Tibial nerve (tissue), 3 donors: ENCODE data around the gene GBE1.

Experiments used
- POLR2A ChIP-seq, 2 donors: fragments of 450-650 bp; IDR thresholded peaks; one replicate each; pipeline ENCODE4 v1.6.1; 2017; ENCODE audit warnings: antibody characterized with exemption in 2 of 2, mild to moderate bottlenecking in 2 of 2, moderate library complexity in 2 of 2
- TF ChIP-seq, protein P1 (sequence below), 5 experiments: fragments of 200-600 bp in 3 of 5; fragments of 450-650 bp in 2 of 5; sonication (generic) in 3 of 5; IDR thresholded peaks; one replicate each; pipeline ENCODE4 v1.5.1; 2016 to 2019; ENCODE audit warnings: antibody characterized with exemption in 5 of 5, mild to moderate bottlenecking in 3 of 5, moderate library complexity in 2 of 5

DNA sequence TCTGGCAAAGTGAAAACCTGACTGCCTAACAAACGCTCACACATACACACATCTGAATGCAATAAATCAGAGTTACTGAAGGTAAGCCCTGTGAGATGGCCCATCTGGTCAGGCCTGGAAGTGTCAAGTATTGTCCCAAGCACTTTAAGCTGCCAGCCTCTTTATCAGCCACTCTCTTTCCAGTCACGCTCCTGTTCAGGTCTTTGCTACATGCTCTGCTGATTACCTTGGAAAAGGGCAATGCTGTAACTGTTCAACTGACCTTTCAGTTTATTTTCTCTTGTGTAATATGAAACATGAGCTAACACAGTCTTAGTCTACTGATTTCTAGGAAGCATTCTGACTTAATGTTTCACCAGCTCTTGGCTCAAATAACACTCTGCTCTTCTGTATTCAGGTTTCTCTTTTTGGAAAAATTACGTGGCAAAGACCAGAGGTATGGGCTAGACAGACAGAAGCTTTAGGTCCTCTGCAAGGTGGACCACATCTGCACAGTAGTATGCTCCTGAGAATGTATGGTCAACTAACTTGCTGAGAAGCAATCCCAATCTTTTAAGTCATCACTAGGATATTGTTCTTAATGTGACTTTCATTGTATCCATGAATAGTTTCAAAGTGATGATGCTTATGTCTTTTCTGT is 44.5 kb downstream of the GBE1 start:
- TF ChIP-seq, protein P1, sequence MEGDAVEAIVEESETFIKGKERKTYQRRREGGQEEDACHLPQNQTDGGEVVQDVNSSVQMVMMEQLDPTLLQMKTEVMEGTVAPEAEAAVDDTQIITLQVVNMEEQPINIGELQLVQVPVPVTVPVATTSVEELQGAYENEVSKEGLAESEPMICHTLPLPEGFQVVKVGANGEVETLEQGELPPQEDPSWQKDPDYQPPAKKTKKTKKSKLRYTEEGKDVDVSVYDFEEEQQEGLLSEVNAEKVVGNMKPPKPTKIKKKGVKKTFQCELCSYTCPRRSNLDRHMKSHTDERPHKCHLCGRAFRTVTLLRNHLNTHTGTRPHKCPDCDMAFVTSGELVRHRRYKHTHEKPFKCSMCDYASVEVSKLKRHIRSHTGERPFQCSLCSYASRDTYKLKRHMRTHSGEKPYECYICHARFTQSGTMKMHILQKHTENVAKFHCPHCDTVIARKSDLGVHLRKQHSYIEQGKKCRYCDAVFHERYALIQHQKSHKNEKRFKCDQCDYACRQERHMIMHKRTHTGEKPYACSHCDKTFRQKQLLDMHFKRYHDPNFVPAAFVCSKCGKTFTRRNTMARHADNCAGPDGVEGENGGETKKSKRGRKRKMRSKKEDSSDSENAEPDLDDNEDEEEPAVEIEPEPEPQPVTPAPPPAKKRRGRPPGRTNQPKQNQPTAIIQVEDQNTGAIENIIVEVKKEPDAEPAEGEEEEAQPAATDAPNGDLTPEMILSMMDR (IDR thresholded peaks at IDR 0.05), result no peak
- no peak for TF ChIP-seq POLR2A (IDR thresholded peaks at IDR 0.05)
